ENCODE measurements around the gene VAT1L. TPM values are rescaled to one million over a fixed set of nuclear protein-coding genes. Genes with fewer than 3 reads are reported as not detected.
A peak's percentile ranks its signal among the peaks of the same experiment; 100 is the strongest.

Gene VAT1L
- total RNA-seq, 1 donor from 2014 or later, result 2.3 TPM

DNA sequence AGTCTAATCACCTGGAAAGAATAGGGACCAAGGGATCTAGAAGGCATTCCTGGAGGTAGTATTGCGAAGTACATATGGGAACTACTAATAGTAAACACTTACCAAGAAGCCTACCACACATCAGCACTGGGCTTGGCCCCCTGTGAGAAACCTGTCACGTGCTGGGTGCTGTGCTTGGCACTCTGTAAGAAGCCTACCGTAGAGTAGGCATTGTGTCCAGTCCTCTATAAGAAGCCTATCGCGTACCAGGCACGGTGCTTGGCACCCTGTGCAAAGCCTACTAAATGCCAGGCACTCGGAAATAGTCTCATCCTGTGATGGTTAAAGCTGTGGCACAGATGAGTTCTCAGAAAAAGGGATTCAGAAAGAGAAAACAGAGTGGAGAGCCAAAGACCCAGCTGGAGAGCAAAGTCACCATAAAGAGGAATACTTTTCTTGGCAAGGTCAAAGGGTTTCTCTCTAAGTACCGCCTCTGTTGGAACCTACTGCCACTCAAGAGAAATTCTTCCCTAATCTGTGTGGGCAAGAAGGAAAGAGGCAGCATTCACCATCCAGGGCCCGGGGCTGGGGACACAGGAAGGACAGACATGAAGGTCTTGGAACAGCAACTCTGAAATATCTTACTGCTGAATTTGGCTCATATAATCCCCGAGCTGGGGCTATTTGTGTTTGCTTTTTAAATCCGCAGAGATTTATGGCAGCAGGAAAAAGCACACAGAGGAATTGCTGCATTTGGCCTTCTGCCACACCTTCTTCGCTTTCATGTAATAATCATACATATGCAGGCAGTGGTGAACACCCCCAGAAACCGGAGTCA, 81.8 kb downstream of the VAT1L start:
- peak; percentile 77 for DNase-seq

DNA sequence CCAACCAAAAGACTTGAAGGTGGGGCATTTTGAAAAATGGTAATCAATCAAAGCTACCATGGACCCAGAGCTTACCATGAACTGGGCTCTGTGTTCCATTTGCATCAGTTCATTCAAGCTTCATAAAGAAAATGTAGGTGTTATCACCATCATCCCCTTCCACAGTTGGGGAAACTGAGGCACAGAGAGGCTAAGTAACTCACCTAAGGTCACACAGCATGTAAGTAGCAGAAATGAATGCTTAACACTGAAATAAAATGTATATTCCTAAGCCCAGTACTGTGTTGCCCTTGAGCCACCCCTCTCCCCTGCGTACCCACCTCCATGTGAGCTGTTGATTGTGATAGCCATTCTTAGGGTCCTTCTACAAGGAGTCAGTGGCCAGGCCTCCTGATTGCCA, 83.6 kb downstream of the VAT1L start:
- no peak for DNase-seq

DNA sequence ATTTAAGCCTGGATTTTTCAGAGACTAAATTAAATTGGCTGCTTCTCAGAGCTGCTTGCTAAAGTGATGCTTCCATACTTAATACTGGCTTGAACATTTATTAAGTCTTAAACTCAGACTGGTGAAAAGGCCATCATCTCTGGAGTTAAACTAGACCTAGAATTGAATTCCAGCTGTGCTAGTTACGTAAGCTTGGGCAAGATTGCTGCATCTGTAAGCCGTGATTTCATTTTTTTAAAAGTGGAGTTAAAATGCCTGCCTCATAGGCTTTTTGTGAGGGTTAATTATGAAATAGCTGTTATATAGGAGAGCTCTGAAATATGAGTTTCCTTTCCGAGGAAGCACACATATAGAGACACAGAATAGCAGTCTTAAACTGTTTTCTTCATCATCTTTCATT, 84.7 kb downstream of the VAT1L start:
- no peak for DNase-seq

DNA sequence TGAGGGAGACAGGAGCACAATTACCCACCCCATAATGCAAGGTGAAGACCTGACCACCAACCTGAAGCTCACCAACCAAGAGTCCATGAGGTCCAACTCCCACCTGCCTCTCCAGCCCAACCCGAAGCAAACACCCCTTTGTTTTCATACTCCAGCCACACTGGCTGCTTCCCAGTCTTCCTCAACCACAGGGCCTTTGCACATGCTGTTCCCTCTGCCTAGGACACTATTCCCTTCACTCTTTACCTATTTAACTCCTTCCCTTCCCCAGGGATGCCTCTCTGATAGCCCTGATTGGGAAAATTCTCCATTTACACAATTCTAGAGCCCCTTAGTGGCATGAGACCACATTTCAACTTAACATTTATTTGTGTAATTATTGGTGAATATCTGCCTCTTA, 86.0 kb downstream of the VAT1L start:
- DNase-seq, result no peak

DNA sequence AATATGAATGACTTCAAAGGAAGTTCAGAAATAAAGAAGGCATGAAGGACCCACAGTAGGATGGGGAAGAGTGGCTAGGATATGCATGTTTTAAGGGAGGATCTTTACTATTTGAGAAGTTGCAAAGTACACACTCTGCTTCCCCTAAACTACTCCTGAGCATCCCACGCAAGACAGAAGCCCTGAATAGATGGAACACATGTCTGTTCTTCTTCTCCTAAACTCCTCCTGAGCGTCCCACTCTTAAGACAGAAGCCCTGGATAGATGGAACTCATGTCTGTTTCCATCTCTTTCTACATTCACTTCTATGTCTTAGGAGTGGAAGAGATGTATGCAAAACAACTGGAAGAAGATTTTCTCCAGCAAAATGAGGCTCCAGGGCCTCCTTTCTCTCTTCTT, 88.4 kb downstream of the VAT1L start:
- no peak for DNase-seq

DNA sequence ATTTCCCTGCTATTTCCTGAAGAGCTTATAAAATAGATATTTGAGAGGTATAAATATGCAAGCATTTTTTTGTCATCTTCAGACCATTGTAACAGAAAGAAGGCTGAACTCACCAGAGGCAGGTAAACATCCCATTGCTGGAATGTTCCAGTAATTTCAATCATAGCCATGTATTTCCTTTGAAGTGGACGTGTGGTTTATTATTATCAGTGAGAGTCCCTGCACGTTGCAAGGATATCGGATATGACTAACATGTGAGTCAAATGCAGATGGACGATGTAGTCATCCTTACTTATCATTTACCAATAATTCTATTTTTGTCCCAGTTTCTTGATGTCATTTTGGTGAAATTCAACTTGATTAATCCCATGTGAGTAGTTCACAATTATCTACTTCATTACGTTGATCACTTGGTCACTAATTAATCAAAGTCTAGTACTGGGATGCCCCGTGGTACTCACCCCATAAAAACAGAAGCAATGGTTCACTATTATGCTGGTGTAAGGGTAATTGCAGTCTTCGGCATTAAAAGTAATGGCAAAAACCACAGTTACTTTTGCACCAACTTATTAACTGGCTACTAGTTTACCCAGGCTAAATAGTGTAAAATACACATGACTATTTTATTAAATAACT, 89.5 kb downstream of the VAT1L start:
- no peak for DNase-seq

DNA sequence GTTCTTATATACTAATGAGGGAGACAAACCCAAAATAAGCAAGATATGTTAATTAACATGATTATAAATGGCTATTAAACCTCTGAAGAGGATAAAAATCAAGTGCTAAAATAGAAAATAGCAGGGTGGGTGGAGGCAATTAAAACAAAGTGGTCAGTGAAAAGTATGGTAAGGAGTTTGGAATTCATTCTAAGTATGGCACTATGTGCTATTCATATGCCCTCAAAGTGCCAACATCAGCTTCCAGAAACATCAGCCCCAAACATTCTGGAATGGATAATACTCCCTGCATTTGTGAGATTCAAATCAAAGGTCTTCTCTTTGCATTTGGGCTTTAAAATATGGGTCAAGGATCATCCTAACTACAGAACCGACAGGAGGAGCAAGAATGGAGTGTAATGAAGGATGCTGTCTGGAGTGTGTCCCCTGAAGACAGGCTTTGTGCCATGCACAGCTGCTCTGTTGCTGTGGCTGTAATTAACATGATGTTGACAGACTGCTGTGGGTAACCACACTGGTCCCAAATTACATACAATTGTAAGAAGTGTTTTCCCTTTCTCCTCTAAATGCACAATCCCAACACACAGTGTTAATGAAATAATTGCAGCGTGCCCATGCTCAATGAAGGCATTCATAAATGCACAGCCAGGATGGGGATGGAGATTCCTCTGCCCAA, 93.1 kb downstream of the VAT1L start:
- DNase-seq, result no peak

DNA sequence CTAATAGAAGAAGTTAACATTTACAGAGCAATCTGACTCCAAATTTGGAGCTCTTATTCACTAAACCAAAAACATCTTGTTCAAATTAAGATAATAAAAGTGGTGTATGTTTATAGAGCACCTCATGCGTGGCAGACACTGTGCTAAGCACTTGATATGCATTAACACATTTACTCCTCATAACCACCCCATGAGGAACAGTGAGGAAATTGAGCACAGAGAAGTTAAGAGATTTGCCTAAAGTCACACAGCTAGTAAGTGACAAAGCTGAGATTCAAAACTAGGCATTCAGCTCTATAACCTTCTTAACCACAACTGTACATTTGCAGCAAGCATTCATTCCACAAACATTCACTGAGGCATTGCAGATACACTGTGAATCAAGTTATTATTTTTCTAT, 94.0 kb downstream of the VAT1L start:
- no peak for DNase-seq

DNA sequence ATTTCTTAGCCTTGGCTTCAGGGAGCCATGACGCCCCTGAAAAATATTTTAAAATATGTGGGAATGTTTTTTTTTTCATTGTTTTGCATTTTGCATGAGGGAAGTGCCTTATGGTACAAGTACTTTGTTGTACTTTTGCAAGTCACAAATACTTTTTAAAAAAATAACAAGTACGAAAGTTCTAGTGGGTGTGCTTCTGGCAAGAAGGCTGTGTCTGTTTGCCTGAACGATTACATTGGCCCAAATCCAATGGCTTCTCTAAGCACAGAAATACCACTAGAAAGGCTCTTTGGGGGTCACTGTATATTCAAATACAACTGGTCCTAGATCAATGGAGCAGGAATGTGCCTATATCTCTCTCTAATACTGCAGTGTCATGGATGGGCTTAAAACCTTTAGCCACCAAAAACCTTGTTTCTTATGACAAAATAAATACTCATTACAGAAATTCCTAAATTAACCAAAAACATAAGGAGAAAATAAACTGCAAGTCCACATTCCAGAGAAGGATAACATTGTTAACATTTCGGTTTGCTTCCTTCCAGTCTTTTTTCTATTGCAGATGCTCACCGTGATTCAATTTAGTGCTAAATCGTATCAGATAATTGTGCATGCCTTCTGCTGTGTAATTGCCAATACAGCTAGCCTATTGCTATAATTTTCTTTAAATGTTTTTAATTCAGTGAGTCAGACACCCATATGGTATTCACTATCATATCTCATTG, 97.4 kb downstream of the VAT1L start:
- DNase-seq, result no peak

DNA sequence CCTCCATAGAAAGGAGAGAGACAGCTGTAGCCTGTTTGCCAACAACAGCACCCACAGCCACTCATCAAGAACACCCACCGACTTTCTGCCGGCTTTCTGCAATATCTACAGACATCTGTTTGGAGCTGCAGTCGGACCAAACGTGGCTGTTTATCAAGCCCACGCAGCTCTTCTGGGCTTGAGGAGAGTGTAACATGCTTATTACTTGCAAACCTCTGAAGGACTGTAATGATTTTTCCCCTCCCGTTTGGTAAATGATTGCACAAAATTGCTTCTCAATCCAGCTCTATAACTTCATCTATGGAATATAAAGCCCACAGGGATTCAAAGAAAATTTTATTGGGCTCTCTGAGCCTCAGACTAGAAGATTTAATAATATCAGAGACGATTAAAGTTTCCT, 100.5 kb downstream of the VAT1L start:
- DNase-seq, result no peak

DNA sequence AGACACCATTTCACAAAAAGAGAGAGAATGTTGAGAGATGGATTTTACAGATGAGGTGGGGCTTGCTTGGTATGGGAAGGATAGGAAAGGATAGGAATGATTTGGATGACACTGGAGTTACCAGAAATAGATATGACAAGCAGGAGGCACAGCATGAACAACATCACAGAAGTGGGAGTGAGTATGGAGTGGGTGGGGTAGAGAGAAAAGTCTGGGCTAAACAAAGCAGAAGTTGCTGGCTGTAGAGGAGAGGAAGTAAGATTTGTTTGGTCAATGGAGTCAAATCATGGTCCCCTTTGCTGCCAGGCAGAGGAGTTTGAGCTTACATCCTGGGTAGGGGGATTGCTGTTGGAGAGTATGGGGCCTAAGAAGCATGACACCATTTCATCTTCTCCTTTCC, 101.7 kb downstream of the VAT1L start:
- DNase-seq, result no peak

DNA sequence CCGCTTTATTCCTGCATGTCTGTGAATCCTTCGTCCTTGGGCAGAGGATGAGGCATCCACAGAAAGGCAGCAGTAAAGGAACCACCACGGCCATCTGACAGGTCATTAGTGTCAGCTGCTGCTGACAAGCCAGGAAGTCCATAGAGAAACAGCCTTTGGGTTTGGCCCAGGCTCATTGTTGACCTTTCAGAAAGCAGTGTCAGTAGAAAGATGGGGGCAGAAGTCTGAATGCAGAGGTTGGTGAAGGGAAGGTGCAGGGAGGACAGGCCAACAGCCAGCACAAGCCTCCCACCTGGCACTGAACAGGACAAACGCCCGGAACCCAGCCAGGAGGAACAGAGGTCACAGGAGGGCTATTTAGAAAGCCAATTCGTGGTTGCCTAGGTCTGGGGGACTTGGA, 105.8 kb downstream of the VAT1L start:
- DNase-seq, result no peak

DNA sequence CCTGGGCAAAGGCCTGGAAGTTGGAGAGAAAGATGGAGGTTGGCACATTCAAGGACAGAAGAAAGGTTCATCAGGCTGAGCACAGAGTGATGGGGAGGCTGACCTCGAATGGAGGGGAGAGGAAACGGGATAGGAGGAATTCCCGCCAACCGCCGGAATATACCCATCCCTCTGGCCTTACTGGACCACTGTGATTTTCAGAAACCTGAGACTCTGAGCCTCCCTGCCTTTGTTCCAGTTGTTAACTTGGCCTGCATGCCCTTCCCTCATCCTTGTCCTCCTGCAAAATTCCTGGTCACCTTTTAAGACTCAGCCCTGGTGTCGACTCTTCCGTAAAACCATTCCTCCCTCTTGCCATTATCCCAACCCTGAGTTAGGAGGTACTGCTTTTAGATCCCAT, 107.6 kb downstream of the VAT1L start:
- DNase-seq, result no peak

DNA sequence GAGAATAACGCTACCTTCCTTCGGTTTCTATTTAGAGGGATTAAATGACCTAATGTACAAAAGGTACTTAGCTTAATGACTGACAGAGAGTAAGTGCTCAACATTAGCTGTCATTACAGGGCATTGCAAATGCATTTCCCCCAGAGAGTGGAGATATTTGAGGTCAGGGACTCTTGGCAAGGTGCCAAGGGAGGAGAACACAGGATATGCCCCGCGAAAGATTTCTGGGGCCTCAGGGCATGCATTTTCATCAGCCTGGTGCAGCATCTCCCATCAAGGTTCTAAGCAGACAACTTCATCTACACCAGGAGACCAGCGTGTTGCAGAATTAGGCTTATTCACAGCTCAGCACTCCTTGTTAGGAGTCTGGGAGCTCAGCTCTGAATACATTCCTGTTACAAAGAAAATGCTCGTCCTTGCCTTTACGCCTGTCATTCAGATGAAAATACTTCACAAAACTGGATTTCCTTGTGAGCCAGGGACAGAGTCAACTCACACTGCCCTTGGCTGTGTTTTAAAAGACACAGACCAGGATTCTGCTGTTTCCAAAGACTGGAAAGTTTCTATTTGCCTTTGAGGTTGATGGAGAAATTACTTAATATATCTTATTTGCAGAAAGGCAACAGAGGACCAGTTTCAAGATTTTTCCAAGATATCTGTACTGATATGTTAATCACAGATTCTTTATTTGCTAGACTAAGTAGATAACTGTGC, 108.2 kb downstream of the VAT1L start:
- peak; percentile 19 for DNase-seq

DNA sequence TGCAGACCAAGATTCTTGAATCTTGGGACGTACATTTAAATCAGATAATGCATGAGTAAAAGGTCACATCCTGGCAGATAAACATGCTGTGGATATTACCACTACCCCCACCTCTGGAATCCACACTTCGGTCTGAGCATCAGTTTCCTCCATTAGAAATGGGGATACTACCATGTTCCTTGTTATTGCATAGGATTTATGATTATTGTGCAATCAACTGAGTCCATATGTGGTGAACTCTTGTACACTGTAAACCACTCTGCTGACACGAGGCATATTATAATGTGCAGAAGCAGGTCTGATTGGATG, 108.7 kb downstream of the VAT1L start:
- no peak for DNase-seq

DNA sequence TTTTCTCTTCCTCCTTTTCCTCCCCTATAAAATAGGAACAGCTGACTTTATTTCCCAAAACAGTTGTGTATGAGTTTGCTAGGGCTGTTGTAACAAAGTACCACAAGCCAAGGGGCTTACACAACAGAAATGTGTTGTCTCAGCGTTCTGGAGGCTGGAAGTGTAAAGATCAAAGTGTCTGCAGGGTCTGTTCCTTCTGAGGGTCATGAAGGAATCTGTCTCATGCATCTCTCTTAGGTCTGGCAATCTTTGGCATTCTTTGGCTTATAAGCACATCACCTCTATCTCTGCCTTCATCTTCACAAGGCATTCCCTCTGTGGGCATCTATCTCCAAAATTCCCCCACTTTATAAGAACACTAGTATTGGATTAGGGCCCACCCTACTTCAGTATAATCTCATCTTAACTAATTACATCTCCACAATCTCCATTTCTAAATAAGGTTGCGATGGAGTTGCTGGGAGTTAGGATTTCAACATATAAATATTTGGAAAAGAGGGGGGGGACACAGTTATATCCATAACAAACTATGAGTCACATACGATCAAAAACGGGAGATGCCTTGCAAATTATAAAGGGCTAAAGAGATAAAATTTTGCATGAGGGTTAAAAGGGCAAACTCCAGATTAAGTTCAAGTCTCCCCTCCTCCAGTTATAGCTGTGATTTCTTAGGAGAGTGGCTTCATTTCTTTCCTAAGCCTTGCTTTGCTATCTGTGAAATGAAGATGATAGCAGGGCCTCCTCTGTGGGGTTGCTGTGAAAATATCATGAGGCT, 109.7 kb downstream of the VAT1L start:
- DNase-seq, result no peak

DNA sequence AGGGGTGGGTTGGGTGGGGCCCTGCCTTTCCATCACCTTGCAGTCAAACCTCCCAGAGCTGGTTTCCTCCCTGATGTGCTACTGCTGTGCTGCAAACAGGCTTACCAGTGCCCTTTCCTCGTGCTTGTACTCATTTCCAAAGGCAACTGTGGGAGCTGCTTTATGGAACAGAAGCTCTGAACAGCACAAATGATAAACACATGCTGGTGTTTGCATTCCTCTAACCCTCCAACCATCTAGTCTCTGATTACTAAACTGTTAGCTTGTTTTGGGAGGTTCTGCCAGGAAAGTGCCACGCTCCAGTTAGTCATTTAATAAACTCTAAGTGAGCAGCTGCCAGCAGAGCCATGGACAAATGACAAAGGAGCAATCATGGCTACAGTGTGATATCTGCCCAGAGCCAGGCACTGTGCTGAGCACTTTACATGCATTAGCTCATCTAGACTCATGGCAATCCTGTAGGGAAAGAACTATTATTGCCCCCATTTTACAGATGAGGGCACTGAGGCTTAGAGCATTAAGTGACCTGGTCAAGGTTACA, 110.4 kb downstream of the VAT1L start:
- DNase-seq, result peak; percentile 47

DNA sequence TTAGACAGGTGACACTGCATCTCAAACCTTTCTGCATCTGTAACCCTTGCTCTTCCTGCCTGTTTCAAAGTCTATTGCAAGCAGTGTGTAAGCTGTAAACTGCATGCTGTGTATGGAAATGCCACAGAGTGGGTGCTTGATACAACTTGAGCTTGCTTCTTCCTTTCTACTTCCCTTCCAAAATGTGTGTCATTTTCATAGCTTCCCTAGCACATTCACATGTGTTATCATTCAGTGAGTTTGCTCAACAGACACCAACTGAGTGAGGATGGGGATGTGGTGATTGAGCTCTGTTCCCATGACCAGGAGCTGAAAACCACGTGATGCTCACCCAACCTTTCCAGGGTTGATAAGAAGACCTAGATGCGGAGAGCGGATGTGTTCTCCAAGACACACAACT, 111.1 kb downstream of the VAT1L start:
- DNase-seq, result no peak

DNA sequence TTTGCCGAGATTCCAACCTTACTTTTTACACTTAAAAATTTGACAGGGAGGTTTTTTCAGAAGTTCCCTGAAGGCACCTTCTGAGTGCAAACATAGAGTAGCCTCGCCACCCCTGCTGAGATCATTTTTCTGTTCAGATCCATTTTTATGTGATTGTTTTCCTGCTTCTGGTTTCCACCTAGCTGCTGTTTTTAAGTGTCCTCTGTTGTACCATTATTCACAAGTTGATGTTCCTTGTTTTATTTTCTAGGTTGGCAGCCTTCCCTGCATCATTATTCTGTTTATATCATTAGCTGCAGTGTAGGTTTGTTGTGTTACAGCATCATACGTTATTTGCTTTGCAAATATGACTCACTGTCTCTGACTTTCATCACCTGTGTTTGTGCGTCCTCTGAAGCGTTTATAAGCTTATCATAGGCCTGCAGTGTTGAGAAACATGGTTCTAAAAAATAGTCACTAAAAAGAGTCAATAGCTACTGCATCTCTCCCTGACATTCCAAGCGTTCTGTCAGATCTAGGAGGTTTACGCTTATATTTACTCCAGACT, 117.1 kb downstream of the VAT1L start:
- peak; percentile 13 for DNase-seq

DNA sequence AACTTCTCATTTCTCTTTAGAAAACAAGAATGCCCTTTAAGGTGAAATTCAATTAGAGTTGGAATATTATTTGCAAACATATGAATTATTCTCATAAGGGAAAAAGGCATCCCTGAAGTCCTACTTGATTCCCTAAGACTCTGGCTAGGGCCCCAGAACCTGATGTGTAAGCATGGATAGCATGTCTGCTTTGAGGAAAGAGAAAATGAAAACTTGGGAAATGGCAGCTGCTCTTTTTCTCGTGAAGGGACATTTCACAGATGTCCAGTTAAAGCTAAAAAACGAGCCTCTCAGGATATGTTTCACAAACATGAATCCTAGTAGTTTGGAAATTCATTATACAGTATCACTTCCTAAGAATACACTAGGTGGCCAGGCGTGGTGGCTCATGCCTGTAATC, 121.7 kb downstream of the VAT1L start:
- DNase-seq, result no peak

DNA sequence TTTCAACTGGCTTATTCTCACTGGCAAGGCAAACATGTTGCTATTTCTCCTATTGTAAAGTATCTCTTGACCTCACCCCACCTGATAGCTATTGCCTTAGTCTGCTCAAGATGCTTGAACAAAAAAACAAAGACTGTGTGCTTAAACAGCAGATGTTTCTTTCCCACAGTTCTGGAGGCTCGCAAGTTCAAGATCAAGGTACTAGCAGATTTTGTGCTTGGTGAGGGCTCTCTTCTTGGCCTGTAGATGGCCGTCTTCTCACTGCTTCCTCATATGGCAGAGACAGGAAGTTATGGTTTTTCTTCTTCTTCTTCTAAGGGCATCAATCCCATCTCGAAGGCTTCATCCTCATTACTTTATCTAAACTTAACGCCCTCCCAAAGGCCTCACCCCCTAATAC, 124.3 kb downstream of the VAT1L start:
- no peak for DNase-seq
